ENCODE results near the gene EIF2S2. TPM values are rescaled to one million over a fixed set of nuclear protein-coding genes. Genes with fewer than 3 reads are reported as not detected.

EIF2S2 gene
- total RNA-seq, 1 donor from 2014 or later: 49.0 TPM

- Mint-ChIP-seq H3K4me1 (ENCODE audit: low read depth, unreplicated experiment) (peaks cover 34% of the 10 kb centered on the region), H3K27me3 (ENCODE audit: unreplicated experiment) (peaks cover 5% of the 10 kb centered on the region), H3K36me3 (ENCODE audit: unreplicated experiment) (no peaks in the 10 kb centered on the region), H3K4me3 (ENCODE audit: unreplicated experiment) (no peak overlapping the region), H3K27ac (ENCODE audit: unreplicated experiment) (no peak overlapping the region), H3K9me3 (ENCODE audit: unreplicated experiment) (peaks cover 2% of the 10 kb centered on the region)
- DNase-seq: no peak
- TF ChIP-seq, protein P1, sequence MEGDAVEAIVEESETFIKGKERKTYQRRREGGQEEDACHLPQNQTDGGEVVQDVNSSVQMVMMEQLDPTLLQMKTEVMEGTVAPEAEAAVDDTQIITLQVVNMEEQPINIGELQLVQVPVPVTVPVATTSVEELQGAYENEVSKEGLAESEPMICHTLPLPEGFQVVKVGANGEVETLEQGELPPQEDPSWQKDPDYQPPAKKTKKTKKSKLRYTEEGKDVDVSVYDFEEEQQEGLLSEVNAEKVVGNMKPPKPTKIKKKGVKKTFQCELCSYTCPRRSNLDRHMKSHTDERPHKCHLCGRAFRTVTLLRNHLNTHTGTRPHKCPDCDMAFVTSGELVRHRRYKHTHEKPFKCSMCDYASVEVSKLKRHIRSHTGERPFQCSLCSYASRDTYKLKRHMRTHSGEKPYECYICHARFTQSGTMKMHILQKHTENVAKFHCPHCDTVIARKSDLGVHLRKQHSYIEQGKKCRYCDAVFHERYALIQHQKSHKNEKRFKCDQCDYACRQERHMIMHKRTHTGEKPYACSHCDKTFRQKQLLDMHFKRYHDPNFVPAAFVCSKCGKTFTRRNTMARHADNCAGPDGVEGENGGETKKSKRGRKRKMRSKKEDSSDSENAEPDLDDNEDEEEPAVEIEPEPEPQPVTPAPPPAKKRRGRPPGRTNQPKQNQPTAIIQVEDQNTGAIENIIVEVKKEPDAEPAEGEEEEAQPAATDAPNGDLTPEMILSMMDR (IDR thresholded peaks at IDR 0.05; ENCODE audit: partially characterized antibody, unreplicated experiment): peak; percentile 25
These were observed 42.0 kb downstream of the EIF2S2 start for GRCh38 chr20:34070079-34070439.

DNA sequence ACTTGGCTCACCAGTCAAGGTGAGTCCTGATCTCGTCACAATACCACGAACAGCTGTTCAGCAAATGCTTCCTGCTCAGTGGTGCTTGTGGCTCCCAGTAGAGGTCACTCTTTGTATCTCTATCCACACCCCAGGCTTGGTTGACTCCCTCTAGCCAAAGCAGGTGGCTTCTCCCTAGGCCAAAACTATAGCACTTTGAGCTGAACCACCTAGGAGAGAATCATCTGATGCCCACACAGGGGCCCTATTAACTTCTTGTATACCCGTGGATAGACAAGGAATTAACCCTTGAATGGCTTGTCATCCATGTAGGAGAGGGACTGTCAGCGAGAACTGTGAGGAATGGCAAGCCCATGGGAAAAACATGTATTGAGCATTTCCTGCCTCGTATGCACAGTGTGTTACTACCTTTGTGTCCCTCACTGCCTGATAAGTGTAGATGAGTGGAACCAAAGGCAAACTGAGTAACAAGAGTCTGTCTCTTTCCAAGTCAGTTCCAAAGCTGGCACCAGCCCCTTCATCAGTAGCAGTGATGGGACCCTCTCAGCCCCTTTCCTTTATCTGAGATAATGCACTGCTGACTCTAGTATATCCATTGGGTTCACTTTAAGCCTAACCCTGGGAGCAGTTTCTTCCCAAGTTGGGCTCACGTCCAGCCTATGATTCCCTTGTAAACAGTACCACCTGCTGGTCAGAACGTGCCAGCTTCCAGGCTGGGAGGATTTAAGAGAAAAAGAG lies 42.5 kb downstream of the EIF2S2 start:
- Mint-ChIP-seq H3K9me3 (ENCODE audit: unreplicated experiment) (peaks cover 2% of the 10 kb centered on the region), H3K36me3 (ENCODE audit: unreplicated experiment) (no peaks in the 10 kb centered on the region), H3K27me3 (ENCODE audit: unreplicated experiment) (peaks cover 5% of the 10 kb centered on the region), H3K4me1 (ENCODE audit: low read depth, unreplicated experiment) (peaks cover 38% of the 10 kb centered on the region), H3K4me3 (ENCODE audit: unreplicated experiment) (no peak overlapping the region), H3K27ac (ENCODE audit: unreplicated experiment) (peak overlapping the region; percentile 38)
- TF ChIP-seq, protein P1 (IDR thresholded peaks at IDR 0.05; ENCODE audit: partially characterized antibody, unreplicated experiment): peak; percentile 79
- peak; percentile 80 for DNase-seq

GRCh38 chr20:34068001-34068400 lies 44.0 kb downstream of the EIF2S2 start:
- Mint-ChIP-seq H3K27ac (ENCODE audit: unreplicated experiment) (peak overlapping the region; percentile 33), H3K36me3 (ENCODE audit: unreplicated experiment) (no peaks in the 10 kb centered on the region), H3K27me3 (ENCODE audit: unreplicated experiment) (peaks cover 5% of the 10 kb centered on the region), H3K9me3 (ENCODE audit: unreplicated experiment) (peaks cover 2% of the 10 kb centered on the region), H3K4me3 (ENCODE audit: unreplicated experiment) (no peak overlapping the region), H3K4me1 (ENCODE audit: low read depth, unreplicated experiment) (peaks cover 30% of the 10 kb centered on the region)
- TF ChIP-seq, protein P1 (IDR thresholded peaks at IDR 0.05; ENCODE audit: partially characterized antibody, unreplicated experiment): no peak
- DNase-seq: no peak

GRCh38 chr20:34066476-34067090 lies 45.5 kb downstream of the EIF2S2 start:
- H3K4me1 Mint-ChIP-seq (ENCODE audit: low read depth, unreplicated experiment): peaks cover 30% of the 10 kb centered on the region
- peaks cover 2% of the 10 kb centered on the region for H3K27me3 Mint-ChIP-seq (ENCODE audit: unreplicated experiment)
- no peaks in the 10 kb centered on the region for H3K36me3 Mint-ChIP-seq (ENCODE audit: unreplicated experiment)
- no peak overlapping the region for H3K27ac Mint-ChIP-seq (ENCODE audit: unreplicated experiment)
- no peak for DNase-seq
- TF ChIP-seq, protein P1 (IDR thresholded peaks at IDR 0.05; ENCODE audit: partially characterized antibody, unreplicated experiment): no peak
- H3K9me3 Mint-ChIP-seq (ENCODE audit: unreplicated experiment): peaks cover 2% of the 10 kb centered on the region
- no peak overlapping the region for H3K4me3 Mint-ChIP-seq (ENCODE audit: unreplicated experiment)

GRCh38 chr20:34065260-34065659 lies 46.8 kb downstream of the EIF2S2 start:
- no peaks in the 10 kb centered on the region for H3K36me3 Mint-ChIP-seq (ENCODE audit: unreplicated experiment)
- H3K4me3 Mint-ChIP-seq (ENCODE audit: unreplicated experiment): no peak overlapping the region
- no peak for DNase-seq
- peaks cover 2% of the 10 kb centered on the region for H3K27me3 Mint-ChIP-seq (ENCODE audit: unreplicated experiment)
- H3K4me1 Mint-ChIP-seq (ENCODE audit: low read depth, unreplicated experiment): peaks cover 31% of the 10 kb centered on the region
- H3K9me3 Mint-ChIP-seq (ENCODE audit: unreplicated experiment): no peaks in the 10 kb centered on the region
- no peak overlapping the region for H3K27ac Mint-ChIP-seq (ENCODE audit: unreplicated experiment)
- TF ChIP-seq, protein P1 (IDR thresholded peaks at IDR 0.05; ENCODE audit: partially characterized antibody, unreplicated experiment): no peak
